HG03103 (cell line): ENCODE measurements around the gene C1orf167.

Experiments used
- ATAC-seq: cut with Tn5 transposase; IDR thresholded peaks from one replicate; pipeline ENCODE4 v1.9.1; 2021; ENCODE audit warnings: low read depth; ENCODE audit not compliant: unreplicated experiment

Gene C1orf167

DNA sequence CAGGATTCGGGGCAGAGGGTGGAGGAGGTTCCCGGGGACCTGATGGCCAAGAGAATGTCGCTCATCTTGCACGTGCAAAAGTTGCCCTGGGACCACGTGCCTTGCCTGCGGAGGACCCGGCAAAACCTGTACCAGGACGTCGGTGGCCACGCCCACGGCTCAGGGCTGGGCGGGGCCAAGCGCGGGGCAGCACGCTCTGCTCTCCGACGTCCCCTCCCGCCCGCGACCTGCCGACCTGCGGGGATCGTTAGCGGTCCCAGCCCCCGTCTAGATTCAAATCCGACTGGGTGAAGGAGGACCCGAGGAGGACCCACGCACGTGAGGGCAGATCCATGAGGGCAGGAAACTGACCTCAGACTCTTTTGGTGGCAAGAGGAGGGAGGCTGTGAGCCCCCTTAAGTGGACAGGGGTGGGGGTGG lies at the start of gene C1orf167:
C1orf167 (plus strand) TSS at position 206 of the 419 bp plus-strand sequence. CDS start 2,208 bp downstream, outside the sequence.
- no peak for ATAC-seq

DNA sequence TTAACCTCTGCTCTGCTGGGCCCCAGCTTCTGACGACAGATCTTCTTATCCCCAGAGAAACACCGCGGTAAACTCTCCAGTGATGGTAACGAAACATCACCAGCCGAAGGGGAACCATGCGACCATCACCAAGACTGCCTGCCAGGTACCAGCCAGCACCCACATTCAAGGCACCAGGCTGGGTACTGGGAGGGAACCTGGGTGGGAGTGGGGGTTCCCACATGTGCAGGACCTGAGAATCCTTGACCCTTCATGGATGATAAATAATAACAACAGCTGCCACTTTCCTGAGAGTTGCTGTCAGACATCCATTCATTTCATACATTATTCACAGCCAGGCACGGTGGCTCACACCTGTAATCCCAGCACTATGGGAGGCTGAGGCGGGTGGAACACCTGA lies 49.7 kb upstream of the C1orf167 start:
- no peak for ATAC-seq

DNA sequence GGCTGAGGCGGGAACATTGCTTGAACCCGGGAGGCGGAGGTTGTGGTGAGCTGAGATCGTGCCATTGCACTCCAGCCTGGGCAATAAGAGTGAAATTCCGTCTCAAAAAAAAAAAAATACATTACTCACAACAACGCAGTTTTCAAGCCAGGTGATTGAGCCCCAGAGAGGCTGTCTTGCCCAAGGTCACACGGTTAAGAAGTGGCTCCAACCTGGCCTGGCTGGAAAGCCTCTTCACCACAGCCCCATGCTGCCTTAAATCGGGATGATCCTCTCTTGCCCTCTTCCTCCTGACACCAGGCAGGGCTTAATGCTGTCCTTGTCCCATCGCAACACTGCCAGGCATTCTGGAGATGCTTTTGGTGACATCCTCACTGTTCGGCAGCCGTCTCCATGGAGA lies 48.9 kb upstream of the C1orf167 start:
- ATAC-seq = no peak

DNA sequence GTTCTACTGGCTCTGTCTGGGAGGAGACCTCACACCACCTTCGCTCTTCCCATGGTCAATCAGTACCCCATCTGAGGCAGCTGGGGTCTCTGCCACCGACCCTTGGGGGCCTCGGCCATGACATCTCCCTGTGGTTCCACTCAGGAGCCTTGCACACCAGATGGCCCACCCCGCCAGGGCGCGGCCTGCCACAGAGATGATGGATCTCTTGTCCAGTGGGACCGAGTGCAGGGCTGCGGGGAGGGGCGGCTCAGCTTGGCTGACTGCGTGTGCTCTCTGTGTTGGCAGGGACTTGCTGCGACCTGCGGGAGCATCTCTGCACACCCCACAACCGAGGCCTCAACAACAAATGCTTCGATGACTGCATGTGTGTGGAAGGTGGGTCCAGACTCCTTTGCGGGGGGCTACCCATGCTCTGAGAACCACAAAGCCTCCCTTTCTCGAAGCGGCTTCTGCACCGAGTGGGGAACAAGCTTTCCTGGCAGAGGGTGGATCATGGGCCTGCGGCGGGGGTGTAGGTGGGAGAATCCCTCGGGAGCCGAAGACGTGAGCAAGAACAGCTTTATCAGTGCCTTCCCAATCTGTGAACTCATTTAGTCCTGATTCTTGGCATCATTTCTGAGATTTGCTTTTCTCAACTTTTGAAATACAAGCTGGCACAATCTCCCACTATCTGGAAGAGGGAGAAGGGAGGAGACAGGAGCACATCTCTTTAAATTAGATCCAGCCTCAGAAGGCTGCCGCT lies 47.0 kb upstream of the C1orf167 start:
- no peak for ATAC-seq

DNA sequence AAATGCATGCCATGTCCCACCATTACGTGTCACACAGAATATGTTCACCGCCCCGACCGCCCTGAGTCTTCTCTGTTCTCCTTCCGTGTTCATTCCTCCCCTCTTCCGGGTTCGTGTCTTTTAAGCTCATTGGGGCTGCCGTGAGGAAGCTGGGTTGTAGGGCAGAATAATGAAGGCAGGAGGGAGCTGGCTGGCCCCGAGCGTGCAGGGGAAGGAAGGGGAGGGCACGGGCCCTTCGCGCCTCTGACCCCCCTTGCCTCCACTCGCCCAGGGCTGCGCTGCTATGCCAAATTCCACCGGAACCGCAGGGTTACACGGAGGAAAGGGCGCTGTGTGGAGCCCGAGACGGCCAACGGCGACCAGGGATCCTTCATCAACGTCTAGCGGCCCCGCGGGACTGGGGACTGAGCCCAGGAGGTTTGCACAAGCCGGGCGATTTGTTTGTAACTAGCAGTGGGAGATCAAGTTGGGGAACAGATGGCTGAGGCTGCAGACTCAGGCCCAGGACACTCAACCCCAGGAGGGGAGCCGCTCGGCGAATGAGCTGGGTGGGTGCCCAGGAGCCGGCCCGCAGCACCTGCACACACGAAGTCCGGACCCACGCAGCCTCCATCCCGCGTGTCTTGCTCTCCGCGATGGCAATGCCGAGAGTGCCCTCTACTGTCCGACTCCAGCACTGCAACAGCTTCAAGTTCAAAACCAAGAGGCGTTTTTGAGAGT lies 42.5 kb upstream of the C1orf167 start:
- ATAC-seq = no peak

DNA sequence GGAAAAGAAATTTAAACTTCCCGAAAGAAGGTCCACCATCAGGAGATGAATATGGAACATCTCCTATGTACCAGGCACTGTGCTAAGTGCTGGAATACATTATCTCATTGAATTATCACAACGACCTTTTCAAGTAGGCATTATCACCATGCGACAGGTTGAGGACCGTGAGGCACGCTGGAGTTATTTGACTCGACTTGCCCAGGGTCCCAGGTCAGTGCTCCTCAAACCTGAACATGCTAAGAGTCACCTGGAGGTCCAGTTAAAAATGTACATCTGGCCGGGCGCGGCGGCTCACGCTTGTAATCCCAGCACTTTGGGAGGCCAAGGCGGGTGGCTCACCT lies 42.0 kb upstream of the C1orf167 start:
- ATAC-seq = no peak

DNA sequence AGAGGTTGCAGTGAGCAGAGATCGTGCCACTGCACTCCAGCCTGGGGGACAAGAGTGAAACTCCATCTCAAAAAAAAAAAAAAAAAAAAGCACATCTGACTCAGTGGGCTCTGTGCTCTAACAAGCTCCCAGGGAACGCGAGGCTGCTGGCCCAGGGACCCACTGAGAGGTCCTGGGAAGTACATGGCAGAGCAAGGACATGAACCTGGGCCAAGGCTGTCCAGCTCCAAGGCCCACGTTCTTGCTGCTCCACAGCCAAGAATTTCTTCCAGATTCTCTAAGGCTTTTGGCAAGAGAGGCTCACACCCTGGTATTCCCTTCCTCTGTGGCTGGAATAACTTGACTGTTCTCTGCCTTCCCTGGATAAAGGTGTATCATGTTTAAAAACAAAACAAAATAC lies 41.5 kb upstream of the C1orf167 start:
- no peak for ATAC-seq

DNA sequence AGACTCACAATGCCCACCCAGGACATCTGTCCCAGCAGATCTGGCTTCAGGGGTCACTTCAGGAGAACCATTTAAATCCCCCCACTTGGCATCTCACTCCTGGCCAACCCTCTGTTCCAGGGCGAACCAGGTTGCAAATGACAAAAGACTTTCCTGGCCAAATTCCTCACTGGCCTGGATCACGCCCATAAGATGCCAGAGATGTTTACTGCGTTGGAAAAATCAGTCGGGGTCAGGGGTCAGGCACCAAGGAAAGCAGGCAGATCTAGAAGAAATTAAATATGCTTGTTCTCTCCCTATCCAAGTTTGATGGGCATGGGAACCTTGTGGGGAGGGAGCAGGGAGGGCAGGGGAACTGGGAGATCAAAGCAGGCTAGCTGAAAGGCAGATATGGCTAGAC lies 40.7 kb upstream of the C1orf167 start:
- no peak for ATAC-seq

GRCh38 chr1:11722538-11722937 lies 39.5 kb upstream of the C1orf167 start:
- ATAC-seq = no peak

DNA sequence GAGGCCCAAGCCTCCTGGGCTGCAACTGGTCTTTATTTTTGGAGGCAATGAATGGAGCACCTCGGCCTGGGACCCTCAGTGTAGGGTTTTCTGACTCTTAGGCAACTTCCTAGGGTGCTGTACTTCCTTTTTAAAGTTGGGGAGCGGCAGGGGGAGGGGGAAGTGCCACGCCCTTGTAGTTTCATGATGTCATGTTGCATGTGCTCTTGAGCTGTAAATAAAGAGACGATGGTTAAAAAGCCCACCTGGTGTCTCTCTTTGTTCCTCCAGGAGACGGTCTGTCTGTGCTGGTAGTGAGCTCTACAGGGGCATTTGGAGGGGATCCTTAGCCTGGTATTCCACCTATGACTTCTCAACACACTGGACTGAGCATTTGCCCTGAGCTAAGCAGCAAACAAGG lies 36.4 kb upstream of the C1orf167 start:
- ATAC-seq = no peak

GRCh38 chr1:11727119-11727518 lies 34.9 kb upstream of the C1orf167 start:
- no peak for ATAC-seq

GRCh38 chr1:11728126-11728806 lies 33.7 kb upstream of the C1orf167 start:
- no peak for ATAC-seq

- ATAC-seq = no peak
Observed at GRCh38 chr1:11729155-11729497, 32.9 kb upstream of the C1orf167 start.

- ATAC-seq = no peak
Observed at GRCh38 chr1:11729498-11730428, 32.2 kb upstream of the C1orf167 start.

- ATAC-seq = no peak
Observed at GRCh38 chr1:11730429-11730891, 31.5 kb upstream of the C1orf167 start.

DNA sequence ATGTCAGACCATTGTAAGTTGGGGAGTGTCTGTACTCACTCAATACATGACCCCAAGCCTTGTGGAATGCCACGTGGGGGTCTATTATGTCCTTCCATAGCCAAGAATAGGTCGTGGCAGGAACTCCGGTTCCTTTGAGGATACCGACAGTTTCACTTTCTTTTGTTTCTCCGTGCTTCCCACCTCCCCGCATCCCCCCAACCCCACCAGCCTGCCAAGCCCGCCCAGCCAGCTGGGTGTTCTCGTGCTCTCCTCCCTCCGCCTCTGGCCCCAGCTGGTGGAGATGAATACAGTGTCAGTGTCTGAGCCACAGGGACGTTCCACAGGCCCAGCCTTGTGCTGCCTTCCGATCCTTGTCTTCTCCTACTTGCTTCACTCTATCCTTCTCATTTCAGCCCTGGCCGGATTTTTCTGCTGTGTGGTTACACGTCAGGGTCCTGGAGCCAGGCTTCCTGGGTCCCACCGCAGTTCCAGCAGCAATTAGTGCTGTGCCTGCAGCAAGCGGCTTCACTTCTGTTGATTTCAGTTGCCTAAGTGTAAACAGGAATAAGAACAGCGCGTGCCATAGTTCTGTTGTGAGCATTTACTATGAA lies 30.2 kb upstream of the C1orf167 start:
- no peak for ATAC-seq

DNA sequence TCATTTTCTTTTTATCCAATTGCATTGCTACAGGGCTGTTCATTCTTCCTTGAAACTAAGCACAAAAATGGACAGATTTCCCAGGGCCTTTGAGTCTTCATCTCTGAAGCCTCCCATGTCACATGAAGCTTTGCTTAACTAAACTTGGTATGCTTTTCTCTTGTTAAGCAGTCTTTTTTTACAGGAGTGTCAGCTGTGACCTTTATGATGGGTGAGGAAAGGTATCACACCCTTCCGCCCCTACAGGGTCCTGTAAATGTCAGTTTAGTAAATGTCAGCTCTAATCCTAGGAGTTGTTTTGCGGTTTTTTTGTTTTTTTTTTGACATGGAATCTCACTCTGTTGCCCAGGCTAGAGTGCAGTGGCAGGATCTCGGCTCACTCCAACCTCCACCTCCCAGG lies 28.7 kb upstream of the C1orf167 start:
- no peak for ATAC-seq

GRCh38 chr1:11735531-11735853 lies 26.5 kb upstream of the C1orf167 start:
- no peak for ATAC-seq

GRCh38 chr1:11735854-11736745 lies 25.9 kb upstream of the C1orf167 start, which contains the start of gene AGTRAP:
AGTRAP (plus strand) TSS chr1:11736136; CDS start chr1:11736209, 73 bp downstream.
- peak; percentile 61 for ATAC-seq
